HepG2 (cell line): Measurements from ENCODE around the gene MTCH2. TPM values are rescaled to one million over a fixed set of nuclear protein-coding genes. Genes with fewer than 3 reads are reported as not detected.

ENCODE experiments used
- EZH2 ChIP-seq: conservative IDR thresholded peaks from 2 replicates; pipeline ENCODE4 v1.6.1; 2012; ENCODE audit warnings: mild to moderate bottlenecking, low read depth, low read length, moderate library complexity
- KLF11 ChIP-seq: IDR thresholded peaks from 2 replicates; pipeline ENCODE4 v1.6.1; 2016; ENCODE audit warnings: missing compliant biosample characterization
- MBD4 ChIP-seq: IDR thresholded peaks from 2 replicates; pipeline ENCODE4 v1.6.1; 2012; ENCODE audit warnings: low read length, inconsistent platforms, borderline replicate concordance
- ZNF235 ChIP-seq: sonication (generic); formaldehyde crosslinking; IDR thresholded peaks from 2 replicates; pipeline ENCODE4 v1.8.1; 2023; ENCODE audit warnings: mild to moderate bottlenecking, missing genetic modification reagents, borderline replicate concordance
- ZNF460 ChIP-seq: sonication (generic); formaldehyde crosslinking; IDR thresholded peaks from 2 replicates; pipeline ENCODE4 v1.5.1; 2020; ENCODE audit warnings: missing genetic modification reagents, mild to moderate bottlenecking, borderline replicate concordance
- ZNF644 ChIP-seq: IDR thresholded peaks from 2 replicates; pipeline ENCODE4 v1.6.1; 2016; ENCODE audit warnings: low read depth
- ZNF841 ChIP-seq: sonication (generic); formaldehyde crosslinking; IDR thresholded peaks from 2 replicates; pipeline ENCODE4 v1.8.1; 2023; ENCODE audit warnings: missing genetic modification reagents, borderline replicate concordance
- ZSCAN20 ChIP-seq: sonication (generic); formaldehyde crosslinking; IDR thresholded peaks from 2 replicates; pipeline ENCODE4 v1.4.0; 2020; ENCODE audit warnings: missing genetic modification reagents, mild to moderate bottlenecking, borderline replicate concordance
- polyA plus RNA-seq, 8 experiments: library from polyadenylated mRNA; depleted of rRNA in 3 of 8; stranded (reverse) in 7 of 8; unstranded in 1 of 8; fragments of >200 nt; fragmentation: Illumina TruSeq in 4 of 8; extraction: Trizol in 4 of 8; gene quantifications; 2 replicates each; pipeline versions ENCODE4 v1.2.1 to v1.2.3, GENCODE V29; 2011 to 2016; ENCODE audit warnings: low read depth in 4 of 8, missing spikeins in 1 of 8, mixed read lengths in 1 of 8; ENCODE audit not compliant: insufficient read depth in 1 of 8
- total RNA-seq, 5 experiments: library from RNA; depleted of rRNA; stranded (reverse); fragments of >200 nt; fragmentation: Illumina TruSeq; extraction: Trizol; gene quantifications; 2 replicates each; pipeline ENCODE4 v1.2.3, GENCODE V29; 2016; ENCODE audit warnings: low read depth in 1 of 5
- TF ChIP-seq, protein P1 (sequence below): sonication (generic); formaldehyde crosslinking; IDR thresholded peaks from 2 replicates; pipeline ENCODE4 v1.5.1; 2020; ENCODE audit warnings: mild to moderate bottlenecking, missing genetic modification reagents, borderline replicate concordance
- TF ChIP-seq, protein P2 (sequence below): sonication (generic); formaldehyde crosslinking; IDR thresholded peaks from 2 replicates; pipeline ENCODE4 v1.8.0; 2022; ENCODE audit warnings: mild to moderate bottlenecking, missing genetic modification reagents
- TF ChIP-seq, protein P3 (sequence below): sonication (generic); formaldehyde crosslinking; IDR thresholded peaks from 2 replicates; pipeline ENCODE4 v1.4.0; 2020; ENCODE audit warnings: missing genetic modification reagents
- TF ChIP-seq, protein P4 (sequence below): sonication (generic); formaldehyde crosslinking; IDR thresholded peaks from 2 replicates; pipeline ENCODE4 v1.4.0; 2020; ENCODE audit warnings: missing genetic modification reagents
- TF ChIP-seq, protein P5 (sequence below): sonication (generic); formaldehyde crosslinking; IDR thresholded peaks from 2 replicates; pipeline ENCODE4 v1.4.0; 2020; ENCODE audit warnings: missing genetic modification reagents, borderline replicate concordance
- TF ChIP-seq, protein P6 (sequence below): IDR thresholded peaks from 2 replicates; pipeline ENCODE4 v1.6.1; 2016; ENCODE audit warnings: low read depth, borderline replicate concordance

The MTCH2 gene
- total and polyA plus RNA-seq, 2 of the 13 experiments (the other 11 are each of a cell fraction or from before 2014, with no cell fraction given) = 112 to 272 TPM

DNA sequence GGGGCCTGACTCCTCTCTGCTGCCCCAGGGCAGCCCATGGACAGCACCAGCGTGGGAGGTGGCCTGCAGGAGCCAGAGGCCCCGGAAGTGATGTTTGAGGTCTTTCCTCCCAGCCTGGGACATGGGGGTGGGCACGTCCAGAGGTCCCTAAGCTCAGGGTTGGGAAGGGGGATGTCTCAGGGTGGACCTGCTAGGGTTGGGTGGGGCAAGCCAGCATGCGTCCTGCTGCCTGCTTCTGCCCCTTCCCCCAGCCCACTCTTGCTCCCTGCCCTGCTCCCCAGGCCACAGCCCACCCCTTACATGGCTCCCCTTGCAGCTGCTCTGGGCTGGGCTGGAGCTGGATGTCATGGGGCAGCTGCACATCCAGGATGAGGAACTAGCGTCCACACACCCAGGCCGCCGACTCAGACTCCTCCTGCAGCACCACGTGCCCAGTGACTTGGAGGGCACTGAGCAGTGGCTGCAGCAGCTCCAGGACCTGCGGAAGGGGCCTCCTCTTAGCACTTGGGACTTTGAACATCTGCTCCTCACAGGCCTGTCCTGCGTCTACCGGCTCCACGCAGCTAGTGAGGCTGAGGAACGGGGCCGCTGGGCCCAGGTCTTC, 54.5 kb downstream of the MTCH2 start (continued):
- TF ChIP-seq, protein P1, sequence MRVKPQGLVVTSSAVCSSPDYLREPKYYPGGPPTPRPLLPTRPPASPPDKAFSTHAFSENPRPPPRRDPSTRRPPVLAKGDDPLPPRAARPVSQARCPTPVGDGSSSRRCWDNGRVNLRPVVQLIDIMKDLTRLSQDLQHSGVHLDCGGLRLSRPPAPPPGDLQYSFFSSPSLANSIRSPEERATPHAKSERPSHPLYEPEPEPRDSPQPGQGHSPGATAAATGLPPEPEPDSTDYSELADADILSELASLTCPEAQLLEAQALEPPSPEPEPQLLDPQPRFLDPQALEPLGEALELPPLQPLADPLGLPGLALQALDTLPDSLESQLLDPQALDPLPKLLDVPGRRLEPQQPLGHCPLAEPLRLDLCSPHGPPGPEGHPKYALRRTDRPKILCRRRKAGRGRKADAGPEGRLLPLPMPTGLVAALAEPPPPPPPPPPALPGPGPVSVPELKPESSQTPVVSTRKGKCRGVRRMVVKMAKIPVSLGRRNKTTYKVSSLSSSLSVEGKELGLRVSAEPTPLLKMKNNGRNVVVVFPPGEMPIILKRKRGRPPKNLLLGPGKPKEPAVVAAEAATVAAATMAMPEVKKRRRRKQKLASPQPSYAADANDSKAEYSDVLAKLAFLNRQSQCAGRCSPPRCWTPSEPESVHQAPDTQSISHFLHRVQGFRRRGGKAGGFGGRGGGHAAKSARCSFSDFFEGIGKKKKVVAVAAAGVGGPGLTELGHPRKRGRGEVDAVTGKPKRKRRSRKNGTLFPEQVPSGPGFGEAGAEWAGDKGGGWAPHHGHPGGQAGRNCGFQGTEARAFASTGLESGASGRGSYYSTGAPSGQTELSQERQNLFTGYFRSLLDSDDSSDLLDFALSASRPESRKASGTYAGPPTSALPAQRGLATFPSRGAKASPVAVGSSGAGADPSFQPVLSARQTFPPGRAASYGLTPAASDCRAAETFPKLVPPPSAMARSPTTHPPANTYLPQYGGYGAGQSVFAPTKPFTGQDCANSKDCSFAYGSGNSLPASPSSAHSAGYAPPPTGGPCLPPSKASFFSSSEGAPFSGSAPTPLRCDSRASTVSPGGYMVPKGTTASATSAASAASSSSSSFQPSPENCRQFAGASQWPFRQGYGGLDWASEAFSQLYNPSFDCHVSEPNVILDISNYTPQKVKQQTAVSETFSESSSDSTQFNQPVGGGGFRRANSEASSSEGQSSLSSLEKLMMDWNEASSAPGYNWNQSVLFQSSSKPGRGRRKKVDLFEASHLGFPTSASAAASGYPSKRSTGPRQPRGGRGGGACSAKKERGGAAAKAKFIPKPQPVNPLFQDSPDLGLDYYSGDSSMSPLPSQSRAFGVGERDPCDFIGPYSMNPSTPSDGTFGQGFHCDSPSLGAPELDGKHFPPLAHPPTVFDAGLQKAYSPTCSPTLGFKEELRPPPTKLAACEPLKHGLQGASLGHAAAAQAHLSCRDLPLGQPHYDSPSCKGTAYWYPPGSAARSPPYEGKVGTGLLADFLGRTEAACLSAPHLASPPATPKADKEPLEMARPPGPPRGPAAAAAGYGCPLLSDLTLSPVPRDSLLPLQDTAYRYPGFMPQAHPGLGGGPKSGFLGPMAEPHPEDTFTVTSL (CRISPR knock-in tag) = no peak
- TF ChIP-seq ZNF644 = no peak
- TF ChIP-seq ZNF841 = no peak
- TF ChIP-seq, protein P2, sequence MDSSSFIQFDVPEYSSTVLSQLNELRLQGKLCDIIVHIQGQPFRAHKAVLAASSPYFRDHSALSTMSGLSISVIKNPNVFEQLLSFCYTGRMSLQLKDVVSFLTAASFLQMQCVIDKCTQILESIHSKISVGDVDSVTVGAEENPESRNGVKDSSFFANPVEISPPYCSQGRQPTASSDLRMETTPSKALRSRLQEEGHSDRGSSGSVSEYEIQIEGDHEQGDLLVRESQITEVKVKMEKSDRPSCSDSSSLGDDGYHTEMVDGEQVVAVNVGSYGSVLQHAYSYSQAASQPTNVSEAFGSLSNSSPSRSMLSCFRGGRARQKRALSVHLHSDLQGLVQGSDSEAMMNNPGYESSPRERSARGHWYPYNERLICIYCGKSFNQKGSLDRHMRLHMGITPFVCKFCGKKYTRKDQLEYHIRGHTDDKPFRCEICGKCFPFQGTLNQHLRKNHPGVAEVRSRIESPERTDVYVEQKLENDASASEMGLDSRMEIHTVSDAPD (CRISPR knock-in tag) = no peak
- no peak for TF ChIP-seq ZNF460 (CRISPR knock-in tag)
- no peak for TF ChIP-seq ZNF235 (CRISPR knock-in tag)
- no peak for TF ChIP-seq ZSCAN20 (CRISPR knock-in tag)
- TF ChIP-seq, protein P3, sequence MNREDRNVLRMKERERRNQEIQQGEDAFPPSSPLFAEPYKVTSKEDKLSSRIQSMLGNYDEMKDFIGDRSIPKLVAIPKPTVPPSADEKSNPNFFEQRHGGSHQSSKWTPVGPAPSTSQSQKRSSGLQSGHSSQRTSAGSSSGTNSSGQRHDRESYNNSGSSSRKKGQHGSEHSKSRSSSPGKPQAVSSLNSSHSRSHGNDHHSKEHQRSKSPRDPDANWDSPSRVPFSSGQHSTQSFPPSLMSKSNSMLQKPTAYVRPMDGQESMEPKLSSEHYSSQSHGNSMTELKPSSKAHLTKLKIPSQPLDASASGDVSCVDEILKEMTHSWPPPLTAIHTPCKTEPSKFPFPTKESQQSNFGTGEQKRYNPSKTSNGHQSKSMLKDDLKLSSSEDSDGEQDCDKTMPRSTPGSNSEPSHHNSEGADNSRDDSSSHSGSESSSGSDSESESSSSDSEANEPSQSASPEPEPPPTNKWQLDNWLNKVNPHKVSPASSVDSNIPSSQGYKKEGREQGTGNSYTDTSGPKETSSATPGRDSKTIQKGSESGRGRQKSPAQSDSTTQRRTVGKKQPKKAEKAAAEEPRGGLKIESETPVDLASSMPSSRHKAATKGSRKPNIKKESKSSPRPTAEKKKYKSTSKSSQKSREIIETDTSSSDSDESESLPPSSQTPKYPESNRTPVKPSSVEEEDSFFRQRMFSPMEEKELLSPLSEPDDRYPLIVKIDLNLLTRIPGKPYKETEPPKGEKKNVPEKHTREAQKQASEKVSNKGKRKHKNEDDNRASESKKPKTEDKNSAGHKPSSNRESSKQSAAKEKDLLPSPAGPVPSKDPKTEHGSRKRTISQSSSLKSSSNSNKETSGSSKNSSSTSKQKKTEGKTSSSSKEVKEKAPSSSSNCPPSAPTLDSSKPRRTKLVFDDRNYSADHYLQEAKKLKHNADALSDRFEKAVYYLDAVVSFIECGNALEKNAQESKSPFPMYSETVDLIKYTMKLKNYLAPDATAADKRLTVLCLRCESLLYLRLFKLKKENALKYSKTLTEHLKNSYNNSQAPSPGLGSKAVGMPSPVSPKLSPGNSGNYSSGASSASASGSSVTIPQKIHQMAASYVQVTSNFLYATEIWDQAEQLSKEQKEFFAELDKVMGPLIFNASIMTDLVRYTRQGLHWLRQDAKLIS (CRISPR knock-in tag) = no peak
- TF ChIP-seq, protein P4, sequence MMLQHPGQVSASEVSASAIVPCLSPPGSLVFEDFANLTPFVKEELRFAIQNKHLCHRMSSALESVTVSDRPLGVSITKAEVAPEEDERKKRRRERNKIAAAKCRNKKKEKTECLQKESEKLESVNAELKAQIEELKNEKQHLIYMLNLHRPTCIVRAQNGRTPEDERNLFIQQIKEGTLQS (CRISPR knock-in tag) = no peak
- TF ChIP-seq MBD4 = no peak
- TF ChIP-seq, protein P5, sequence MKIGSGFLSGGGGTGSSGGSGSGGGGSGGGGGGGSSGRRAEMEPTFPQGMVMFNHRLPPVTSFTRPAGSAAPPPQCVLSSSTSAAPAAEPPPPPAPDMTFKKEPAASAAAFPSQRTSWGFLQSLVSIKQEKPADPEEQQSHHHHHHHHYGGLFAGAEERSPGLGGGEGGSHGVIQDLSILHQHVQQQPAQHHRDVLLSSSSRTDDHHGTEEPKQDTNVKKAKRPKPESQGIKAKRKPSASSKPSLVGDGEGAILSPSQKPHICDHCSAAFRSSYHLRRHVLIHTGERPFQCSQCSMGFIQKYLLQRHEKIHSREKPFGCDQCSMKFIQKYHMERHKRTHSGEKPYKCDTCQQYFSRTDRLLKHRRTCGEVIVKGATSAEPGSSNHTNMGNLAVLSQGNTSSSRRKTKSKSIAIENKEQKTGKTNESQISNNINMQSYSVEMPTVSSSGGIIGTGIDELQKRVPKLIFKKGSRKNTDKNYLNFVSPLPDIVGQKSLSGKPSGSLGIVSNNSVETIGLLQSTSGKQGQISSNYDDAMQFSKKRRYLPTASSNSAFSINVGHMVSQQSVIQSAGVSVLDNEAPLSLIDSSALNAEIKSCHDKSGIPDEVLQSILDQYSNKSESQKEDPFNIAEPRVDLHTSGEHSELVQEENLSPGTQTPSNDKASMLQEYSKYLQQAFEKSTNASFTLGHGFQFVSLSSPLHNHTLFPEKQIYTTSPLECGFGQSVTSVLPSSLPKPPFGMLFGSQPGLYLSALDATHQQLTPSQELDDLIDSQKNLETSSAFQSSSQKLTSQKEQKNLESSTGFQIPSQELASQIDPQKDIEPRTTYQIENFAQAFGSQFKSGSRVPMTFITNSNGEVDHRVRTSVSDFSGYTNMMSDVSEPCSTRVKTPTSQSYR = no peak
- no peak for TF ChIP-seq EZH2
- TF ChIP-seq, protein P6, sequence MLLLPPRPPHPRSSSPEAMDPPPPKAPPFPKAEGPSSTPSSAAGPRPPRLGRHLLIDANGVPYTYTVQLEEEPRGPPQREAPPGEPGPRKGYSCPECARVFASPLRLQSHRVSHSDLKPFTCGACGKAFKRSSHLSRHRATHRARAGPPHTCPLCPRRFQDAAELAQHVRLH (CRISPR knock-in tag) = no peak
- no peak for TF ChIP-seq KLF11 (CRISPR knock-in tag)
